Embryonic facial prominence (tissue), 1 donor: ENCODE measurements around the gene SWI5.

Experiments
- DNase-seq: peaks from one replicate; pipeline ENCODE4 v3.0.0-alpha.2; 2016; ENCODE audit errors: extremely low spot score

SWI5 gene

GRCh38 chr9:128251732-128252100, 24.4 kb upstream of the SWI5 start:
- no peak for DNase-seq

- no peak for DNase-seq
Observed at GRCh38 chr9:128252317-128253139, 23.5 kb upstream of the SWI5 start.

- no peak for DNase-seq
Observed at GRCh38 chr9:128253140-128253990, 22.7 kb upstream of the SWI5 start.

- no peak for DNase-seq
Observed at GRCh38 chr9:128253991-128254346, 22.1 kb upstream of the SWI5 start.

GRCh38 chr9:128254362-128254761, 21.7 kb upstream of the SWI5 start:
- no peak for DNase-seq

GRCh38 chr9:128254855-128255759, 21.0 kb upstream of the SWI5 start:
- no peak for DNase-seq

GRCh38 chr9:128257086-128257825, 18.8 kb upstream of the SWI5 start:
- no peak for DNase-seq

- no peak for DNase-seq
Observed at GRCh38 chr9:128257907-128258306, 18.2 kb upstream of the SWI5 start.

- no peak for DNase-seq
Observed at GRCh38 chr9:128258326-128258725, 17.8 kb upstream of the SWI5 start.

GRCh38 chr9:128259156-128259555, 16.9 kb upstream of the SWI5 start:
- no peak for DNase-seq

GRCh38 chr9:128260340-128260739, 15.7 kb upstream of the SWI5 start:
- no peak for DNase-seq

GRCh38 chr9:128262687-128263086, 13.4 kb upstream of the SWI5 start:
- no peak for DNase-seq

- no peak for DNase-seq
Observed at GRCh38 chr9:128265348-128265847, 10.7 kb upstream of the SWI5 start.

- DNase-seq: no peak
Observed at GRCh38 chr9:128266868-128267590, 9.0 kb upstream of the SWI5 start.

GRCh38 chr9:128271112-128271511, 5.0 kb upstream of the SWI5 start:
- no peak for DNase-seq

- no peak for DNase-seq
Observed at GRCh38 chr9:128271512-128271911, 4.6 kb upstream of the SWI5 start.

- no peak for DNase-seq
Observed at GRCh38 chr9:128274245-128274644, 1.8 kb upstream of the SWI5 start.

- no peak for DNase-seq
Observed at GRCh38 chr9:128275198-128276007, 673 bp upstream of the SWI5 start, which contains the start of gene GOLGA2. Gene GOLGA2 (minus strand): TSS chr9:128276007. CDS start chr9:128275976, 31 bp downstream.

GRCh38 chr9:128276574-128277270, 646 bp downstream of the SWI5 start:
- peak; percentile 48 for DNase-seq
